PC-9 (cell line): ENCODE results near the gene NEDD8. TPM values are rescaled to one million over a fixed set of nuclear protein-coding genes. Genes with fewer than 3 reads are reported as not detected.

Experiments
- BruUV-seq: library from RNA; stranded (reverse); fragments of 400-500 nt; replicated peaks from 2 replicates; lab custom pipeline; 2021; lab: Mats Ljungman, UMichigan
- CTCF ChIA-PET: fragments of 300-600 bp; sonication (Branson Sonifier 250); formaldehyde crosslinking; loops from one replicate; lab custom pipeline; 2022; ENCODE audit warnings: antibody characterized with exemption; lab: Charles Lee
- POLR2A ChIA-PET: fragments of 300-600 bp; sonication (Branson Sonifier 250); formaldehyde crosslinking; loops from one replicate; lab custom pipeline; 2022; ENCODE audit warnings: antibody characterized with exemption; ENCODE audit not compliant: unreplicated experiment; lab: Charles Lee
- DNase-seq, 2 experiments: peaks; one replicate each; pipeline versions ENCODE4 v3.0.0 to v3.0.0-alpha.2; 2015 to 2022; ENCODE audit warnings: mixed read lengths in 1 of 2
- H2AFZ ChIP-seq: fragments of 200-600 bp; sonication (generic); 2 replicates; pipeline ENCODE4 v1.8.1; 2017; ENCODE audit warnings: antibody characterized with exemption
- H3F3A ChIP-seq: fragments of 200-600 bp; sonication (generic); 2 replicates; pipeline ENCODE4 v1.8.1; 2017; ENCODE audit warnings: antibody characterized with exemption, mild to moderate bottlenecking, low read depth; ENCODE audit not compliant: insufficient read depth
- H3K27ac ChIP-seq: fragments of 200-600 bp; sonication (generic); 2 replicates; pipeline ENCODE4 v1.6.1; 2016; ENCODE audit warnings: mixed run types
- H3K27me3 ChIP-seq: fragments of 200-600 bp; sonication (generic); 2 replicates; pipeline ENCODE4 v1.6.1; 2016; ENCODE audit warnings: low read depth, mixed run types; ENCODE audit not compliant: insufficient read depth
- H3K36me3 ChIP-seq: fragments of 200-600 bp; sonication (generic); 2 replicates; pipeline ENCODE4 v1.6.1; 2016; ENCODE audit warnings: low read depth, mixed run types
- H3K4me1 ChIP-seq: fragments of 200-600 bp; sonication (generic); replicated peaks from 2 replicates; pipeline ENCODE4 v1.6.1; 2016; ENCODE audit warnings: mixed run types; ENCODE audit not compliant: insufficient read depth
- H3K4me2 ChIP-seq: fragments of 200-600 bp; sonication (generic); 2 replicates; pipeline ENCODE4 v1.6.1; 2017; ENCODE audit warnings: mixed run types
- H3K4me3 ChIP-seq: fragments of 200-600 bp; sonication (generic); 2 replicates; pipeline ENCODE4 v1.6.1; 2016; ENCODE audit warnings: mixed run types
- H3K79me2 ChIP-seq: fragments of 200-600 bp; sonication (generic); 2 replicates; pipeline ENCODE4 v1.6.1; 2017; ENCODE audit warnings: low read depth, mixed run types
- H3K9me2 ChIP-seq: fragments of 200-600 bp; sonication (generic); 2 replicates; pipeline ENCODE4 v1.8.1; 2017; ENCODE audit warnings: mild to moderate bottlenecking; ENCODE audit not compliant: insufficient read depth
- H3K9me3 ChIP-seq: fragments of 200-600 bp; sonication (generic); 2 replicates; pipeline ENCODE4 v1.8.1; 2016; ENCODE audit warnings: low read depth; ENCODE audit not compliant: insufficient read depth
- H4K20me1 ChIP-seq: fragments of 200-600 bp; sonication (generic); 2 replicates; pipeline ENCODE4 v1.8.1; 2017; ENCODE audit not compliant: insufficient read depth
- EZH2 ChIP-seq: fragments of 200-600 bp; sonication (generic); IDR thresholded peaks from 2 replicates; pipeline ENCODE4 v1.8.0; 2017; ENCODE audit warnings: antibody characterized with exemption, low read depth
- intact Hi-C: fragments of 100-400 bp; cut with micrococcal nuclease; formaldehyde crosslinking; loops from one replicate; pipeline ENCODE4 v1.10.0; 2022; ENCODE audit not compliant: unreplicated experiment
- total RNA-seq: library from RNA; stranded (reverse); gene quantifications from 2 replicates; pipeline ENCODE4 v1.2.3, GENCODE V29; 2021
- TF ChIP-seq, protein P1 (sequence below): fragments of 200-600 bp; sonication (generic); conservative IDR thresholded peaks from 2 replicates; pipeline ENCODE4 v1.6.1; 2017; ENCODE audit warnings: mixed run types, antibody characterized with exemption, mild to moderate bottlenecking, moderate library complexity

Gene NEDD8
- total RNA-seq, 1 experiment from 2014 or later, result 179 TPM

DNA sequence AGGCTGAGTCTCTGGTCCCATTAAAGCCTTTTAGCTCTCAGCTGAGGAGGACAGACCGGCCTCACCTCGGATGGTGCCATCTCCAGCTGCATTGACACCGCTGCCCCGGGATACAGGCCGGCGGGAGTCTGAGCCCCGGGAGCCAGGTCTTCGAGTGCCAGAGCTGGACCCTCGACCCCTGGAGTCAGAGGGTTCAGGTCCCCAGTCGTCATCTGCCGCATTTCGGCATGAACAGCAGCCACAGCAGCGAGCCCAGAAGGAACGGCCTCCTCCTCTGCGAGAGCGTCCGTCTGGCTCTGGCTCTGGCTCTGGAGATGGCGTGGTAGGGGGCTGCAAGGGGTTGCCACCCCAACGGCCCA is 29.8 kb upstream of the NEDD8 start:
- DNase-seq, result no peak
- Histone ChIP-seq H3K4me2 (no peak overlapping the region), H3K79me2 (no peaks in the 10 kb centered on the region), H3K4me1 (no peaks in the 10 kb centered on the region), H3K9me3 (no peaks in the 10 kb centered on the region), H3K27me3 (no peaks in the 10 kb centered on the region), H3K36me3 (no peaks in the 10 kb centered on the region), H3F3A (no peaks in the 10 kb centered on the region), H4K20me1 (no peaks in the 10 kb centered on the region), H3K4me3 (no peak overlapping the region), H3K27ac (no peak overlapping the region), H2AFZ (no peak overlapping the region), H3K9me2 (no peaks in the 10 kb centered on the region)
- intact Hi-C loops, result no loop called here
- ChIA-PET CTCF (no interaction called here), POLR2A (no interaction called here)
- no TSS peak for BruUV-seq
- no peak for TF ChIP-seq EZH2
- TF ChIP-seq, protein P1, sequence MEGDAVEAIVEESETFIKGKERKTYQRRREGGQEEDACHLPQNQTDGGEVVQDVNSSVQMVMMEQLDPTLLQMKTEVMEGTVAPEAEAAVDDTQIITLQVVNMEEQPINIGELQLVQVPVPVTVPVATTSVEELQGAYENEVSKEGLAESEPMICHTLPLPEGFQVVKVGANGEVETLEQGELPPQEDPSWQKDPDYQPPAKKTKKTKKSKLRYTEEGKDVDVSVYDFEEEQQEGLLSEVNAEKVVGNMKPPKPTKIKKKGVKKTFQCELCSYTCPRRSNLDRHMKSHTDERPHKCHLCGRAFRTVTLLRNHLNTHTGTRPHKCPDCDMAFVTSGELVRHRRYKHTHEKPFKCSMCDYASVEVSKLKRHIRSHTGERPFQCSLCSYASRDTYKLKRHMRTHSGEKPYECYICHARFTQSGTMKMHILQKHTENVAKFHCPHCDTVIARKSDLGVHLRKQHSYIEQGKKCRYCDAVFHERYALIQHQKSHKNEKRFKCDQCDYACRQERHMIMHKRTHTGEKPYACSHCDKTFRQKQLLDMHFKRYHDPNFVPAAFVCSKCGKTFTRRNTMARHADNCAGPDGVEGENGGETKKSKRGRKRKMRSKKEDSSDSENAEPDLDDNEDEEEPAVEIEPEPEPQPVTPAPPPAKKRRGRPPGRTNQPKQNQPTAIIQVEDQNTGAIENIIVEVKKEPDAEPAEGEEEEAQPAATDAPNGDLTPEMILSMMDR, result no peak

DNA sequence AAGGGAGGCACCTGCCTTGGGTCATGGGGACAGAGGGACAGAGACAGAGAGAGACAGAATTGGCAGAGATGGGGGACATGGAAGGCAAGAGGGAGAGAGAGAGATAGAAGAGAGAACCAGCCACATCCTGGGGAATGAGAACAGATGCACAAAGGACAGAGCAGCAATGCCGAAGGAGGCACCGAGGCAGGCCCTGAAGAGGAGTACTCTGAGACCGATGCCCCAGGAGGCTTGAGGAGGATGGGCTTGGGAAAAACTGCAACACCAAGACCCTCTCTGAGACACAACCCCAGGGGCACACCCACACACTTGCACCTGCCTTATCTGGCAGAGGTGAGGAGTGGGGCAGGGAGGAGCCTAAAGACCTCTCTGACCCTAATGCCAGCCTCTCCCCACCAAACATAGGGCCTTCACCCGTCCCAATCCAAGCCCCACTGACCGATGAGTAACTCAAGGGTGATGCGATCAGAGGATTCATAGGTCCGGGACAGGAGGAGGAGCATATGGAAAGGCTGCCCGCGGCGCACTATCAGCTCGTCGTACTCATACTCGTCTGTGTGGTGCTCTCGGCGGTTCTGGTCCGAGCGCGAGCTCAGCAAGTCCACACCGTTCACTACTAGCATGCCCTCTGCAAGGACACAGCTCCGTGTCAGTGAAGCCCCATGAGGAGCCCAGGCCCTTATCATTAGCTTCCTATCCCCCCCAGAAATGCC is 29.2 kb upstream of the NEDD8 start:
- TF ChIP-seq EZH2, result no peak
- TF ChIP-seq, protein P1, result no peak
- no peaks in the 10 kb centered on the region for H3K9me3 ChIP-seq
- H3K9me2 ChIP-seq, result no peaks in the 10 kb centered on the region
- no peak overlapping the region for H2AFZ ChIP-seq
- no peak for DNase-seq
- no peaks in the 10 kb centered on the region for H3K36me3 ChIP-seq
- H3K4me3 ChIP-seq, result no peak overlapping the region
- H3K4me1 ChIP-seq, result no peaks in the 10 kb centered on the region
- H3F3A ChIP-seq, result no peaks in the 10 kb centered on the region
- no peak overlapping the region for H3K4me2 ChIP-seq
- H3K79me2 ChIP-seq, result no peaks in the 10 kb centered on the region
- POLR2A ChIA-PET, result no interaction called here
- H3K27me3 ChIP-seq, result no peaks in the 10 kb centered on the region
- CTCF ChIA-PET, result no interaction called here
- intact Hi-C loops, result no loop called here
- no peak overlapping the region for H3K27ac ChIP-seq
- no TSS peak for BruUV-seq
- H4K20me1 ChIP-seq, result no peaks in the 10 kb centered on the region

DNA sequence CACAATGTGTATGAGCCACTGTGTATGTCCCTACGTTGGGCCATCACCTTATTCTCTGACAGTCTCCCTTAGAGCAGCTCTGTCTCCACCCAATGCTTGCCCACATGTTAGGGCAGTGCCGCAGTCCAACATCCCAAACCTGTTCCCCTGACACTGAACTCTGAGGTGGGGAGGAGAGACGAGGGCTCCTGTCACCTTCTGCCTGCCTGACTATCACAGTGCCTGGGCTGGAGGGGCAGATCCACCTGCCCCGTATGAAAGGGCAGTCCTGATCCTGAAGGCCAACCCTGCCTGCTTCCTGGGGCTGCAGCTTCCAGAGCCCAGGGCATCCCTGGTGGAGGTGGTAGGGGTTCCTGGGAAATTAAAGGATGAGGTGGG is 28.6 kb upstream of the NEDD8 start:
- H3K4me1 ChIP-seq, result no peaks in the 10 kb centered on the region
- CTCF ChIA-PET, result no interaction called here

More for the DNA sequence above, 28.6 kb upstream of the NEDD8 start:
- Histone ChIP-seq H3K9me3 (no peaks in the 10 kb centered on the region), H3K4me2 (no peak overlapping the region), H2AFZ (no peak overlapping the region), H3K9me2 (no peaks in the 10 kb centered on the region), H3F3A (no peaks in the 10 kb centered on the region), H3K36me3 (no peaks in the 10 kb centered on the region), H4K20me1 (no peaks in the 10 kb centered on the region), H3K4me3 (no peak overlapping the region), H3K27me3 (no peaks in the 10 kb centered on the region), H3K27ac (no peak overlapping the region), H3K79me2 (no peaks in the 10 kb centered on the region)
- BruUV-seq, result no TSS peak
- DNase-seq, result no peak
- POLR2A ChIA-PET, result no interaction called here
- TF ChIP-seq, protein P1, result no peak
- no peak for TF ChIP-seq EZH2
- intact Hi-C loops, result no loop called here
